Spleen (tissue), 7 donors: ENCODE measurements around the gene GJC1.
"Not testable (repeated sequence)": the region's sequence is repeated elsewhere in the genome, so short reads cannot be mapped to it uniquely, and the experiment has no call there.

Experiments used
- CTCF ChIP-seq, 11 experiments: fragments of 200-600 bp in 7 of 11; fragments of 450-650 bp in 4 of 11; sonication (generic) in 4 of 11; IDR thresholded peaks in 8 of 11; conservative IDR thresholded peaks in 3 of 11; 1 replicate in 7 of 11; 2 replicates in 4 of 11; pipeline versions ENCODE4 v1.4.0 to v1.8.0; 2016 to 2021; ENCODE audit warnings: antibody characterized with exemption in 11 of 11, inconsistent platforms in 4 of 11, mild to moderate bottlenecking in 1 of 11
- POLR2A ChIP-seq, 3 donors: fragments of 450-650 bp; IDR thresholded peaks; one replicate each; pipeline ENCODE4 v1.5.1; 2017; ENCODE audit warnings: antibody characterized with exemption in 3 of 3, mild to moderate bottlenecking in 1 of 3
- POLR2AphosphoS5 ChIP-seq, 3 donors: sonication (generic); formaldehyde crosslinking; IDR thresholded peaks; one replicate each; pipeline ENCODE4 v1.5.1; 2017; ENCODE audit warnings: antibody characterized with exemption in 3 of 3
- donor health status: DM: no; HTN: no; CAD: no; lungs with moderate emphysema.
- donor health status: DM: no; HTN: no; CAD: no.
- donor health status: DM: no; HTN: no; CAD: no.

- TF ChIP-seq POLR2AphosphoS5 (IDR thresholded peaks at IDR 0.05); CTCF (IDR thresholded peaks at IDR 0.05 in 8 of 11, conservative IDR thresholded peaks at IDR 0.05 in 3 of 11); POLR2A (IDR thresholded peaks at IDR 0.05): not testable (repeated sequence)
These were observed 11.6 kb downstream of the GJC1 start for GRCh38 chr17:44818508-44818907.
